Measurements from ENCODE around the gene NELL1.

GRCh38 chr11:21541187-21541751, 871.9 kb downstream of the NELL1 start:
- no peak for TF ChIP-seq POLR2A (IDR thresholded peaks at IDR 0.05; ENCODE audit: low read length)
- TF ChIP-seq CTCF (IDR thresholded peaks at IDR 0.05), result no peak
- no peak for TF ChIP-seq MYC (IDR thresholded peaks at IDR 0.05; ENCODE audit: borderline replicate concordance, low read length)
- no peak for TF ChIP-seq MAFK (IDR thresholded peaks at IDR 0.05; ENCODE audit: partially characterized antibody)
- TF ChIP-seq EP300 (IDR thresholded peaks at IDR 0.05), result no peak
- TF ChIP-seq HMGXB4 (CRISPR knock-in tag; IDR thresholded peaks at IDR 0.05; ENCODE audit: borderline replicate concordance), result no peak
- TF ChIP-seq ZFP36 (IDR thresholded peaks at IDR 0.05; ENCODE audit: borderline replicate concordance, partially characterized antibody), result no peak
- TF ChIP-seq E2F6 (IDR thresholded peaks at IDR 0.05; ENCODE audit: borderline replicate concordance, low read depth), result no peak
- TF ChIP-seq MAZ (IDR thresholded peaks at IDR 0.05; ENCODE audit: borderline replicate concordance, low read depth, low read length), result no peak
- TF ChIP-seq HDAC2 (IDR thresholded peaks at IDR 0.05), result no peak

Data from A549 (cell line).